HG02571 (cell line): ENCODE data around the gene PREB.

Experiments
- ATAC-seq: cut with Tn5 transposase; IDR thresholded peaks from one replicate; pipeline ENCODE4 v1.9.1; 2021; ENCODE audit warnings: mild to moderate bottlenecking, moderate library complexity; ENCODE audit not compliant: unreplicated experiment

The PREB gene

DNA sequence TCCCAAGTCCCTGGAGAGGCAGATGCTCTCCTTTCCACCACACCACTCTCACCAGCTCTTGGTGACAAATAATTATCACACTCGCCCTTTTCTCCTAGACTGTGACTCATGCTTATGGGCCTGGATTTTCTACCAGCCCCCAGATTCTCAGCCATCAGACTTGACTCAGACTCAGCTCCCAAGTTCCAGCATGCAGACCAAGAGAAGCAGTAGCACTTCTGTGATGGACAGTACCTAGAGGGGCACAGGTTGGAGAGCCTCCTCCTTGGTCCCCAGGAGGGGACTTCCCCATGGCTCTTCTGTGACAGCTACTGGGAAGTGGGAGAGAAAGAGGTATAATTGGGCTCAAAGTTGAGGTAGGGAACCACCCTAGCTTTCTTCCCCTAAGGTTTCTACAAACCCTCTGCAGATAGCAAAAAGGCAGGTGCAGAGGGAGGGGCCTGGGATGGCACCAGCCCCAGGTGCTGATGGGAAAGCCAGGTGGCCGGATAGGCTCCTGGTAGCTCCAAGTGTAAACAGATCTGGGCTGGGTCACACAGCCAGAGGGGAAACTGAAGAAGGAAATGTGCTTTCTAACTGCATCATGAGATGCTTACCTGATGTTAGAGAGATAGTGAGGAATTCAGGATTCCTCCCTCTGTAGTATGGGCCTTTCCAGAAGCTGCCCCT, 18.5 kb upstream of the PREB start:
- ATAC-seq = no peak

DNA sequence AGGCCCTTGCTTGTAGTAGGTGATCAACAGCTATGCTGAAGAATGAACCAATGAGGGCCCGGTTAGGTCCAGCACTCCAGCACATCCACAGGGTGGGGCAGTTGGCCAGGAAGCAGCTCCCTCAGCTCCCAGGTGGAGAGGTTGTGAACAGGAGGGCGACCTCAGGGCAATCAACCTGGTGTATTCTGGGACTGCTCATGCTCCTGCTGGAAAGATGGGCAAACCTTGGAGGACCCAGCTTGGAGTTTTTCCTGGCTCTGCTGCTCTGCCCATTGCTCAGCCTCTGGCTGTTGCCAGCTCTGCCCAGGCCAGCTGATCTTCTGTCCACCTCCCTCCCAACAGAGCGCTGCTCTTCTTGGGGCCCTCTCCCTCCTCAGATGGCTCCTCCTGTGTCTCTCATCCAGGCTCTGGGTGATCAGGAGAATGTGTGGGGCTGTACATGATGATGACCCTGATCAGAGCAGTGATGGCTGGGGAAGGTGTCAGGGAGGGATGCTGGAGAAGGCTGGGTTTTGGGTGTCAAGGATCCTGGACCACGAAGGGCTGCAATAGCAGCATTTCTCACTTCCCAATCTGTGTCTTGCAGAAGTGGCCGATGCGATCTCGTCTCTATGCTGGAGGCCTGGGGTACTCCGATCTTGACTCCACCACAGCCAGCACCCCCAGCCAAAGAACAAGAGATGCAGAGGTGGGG, 17.8 kb upstream of the PREB start:
- ATAC-seq = no peak

DNA sequence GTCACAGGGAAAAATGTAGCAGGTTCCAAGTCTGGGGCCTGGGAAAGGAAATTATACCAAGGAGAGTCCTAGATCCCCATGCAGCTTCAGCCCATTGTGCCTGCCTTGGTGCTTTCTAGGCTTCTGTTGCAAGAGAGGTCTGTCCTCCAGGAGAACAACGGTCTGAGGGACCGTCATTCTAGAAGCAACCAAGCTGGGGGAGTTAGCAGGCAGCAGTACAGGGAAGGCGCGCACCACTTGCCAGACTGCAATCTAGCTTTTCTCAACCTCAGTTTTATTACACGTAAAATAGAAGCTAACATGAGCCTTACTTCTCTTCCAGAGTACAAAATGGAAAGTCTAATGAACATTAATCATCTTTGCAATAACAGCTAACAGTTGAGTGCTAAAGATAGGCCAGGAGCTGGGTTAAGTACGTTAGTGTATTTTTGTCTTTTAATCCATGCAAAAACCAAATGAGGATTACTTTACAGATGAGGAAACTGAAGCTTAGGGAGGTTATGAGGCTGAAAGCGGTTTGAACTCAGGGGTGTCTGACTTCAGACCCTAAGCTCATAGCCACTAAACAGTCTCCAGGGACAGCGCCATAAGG, 16.3 kb upstream of the PREB start:
- no peak for ATAC-seq

DNA sequence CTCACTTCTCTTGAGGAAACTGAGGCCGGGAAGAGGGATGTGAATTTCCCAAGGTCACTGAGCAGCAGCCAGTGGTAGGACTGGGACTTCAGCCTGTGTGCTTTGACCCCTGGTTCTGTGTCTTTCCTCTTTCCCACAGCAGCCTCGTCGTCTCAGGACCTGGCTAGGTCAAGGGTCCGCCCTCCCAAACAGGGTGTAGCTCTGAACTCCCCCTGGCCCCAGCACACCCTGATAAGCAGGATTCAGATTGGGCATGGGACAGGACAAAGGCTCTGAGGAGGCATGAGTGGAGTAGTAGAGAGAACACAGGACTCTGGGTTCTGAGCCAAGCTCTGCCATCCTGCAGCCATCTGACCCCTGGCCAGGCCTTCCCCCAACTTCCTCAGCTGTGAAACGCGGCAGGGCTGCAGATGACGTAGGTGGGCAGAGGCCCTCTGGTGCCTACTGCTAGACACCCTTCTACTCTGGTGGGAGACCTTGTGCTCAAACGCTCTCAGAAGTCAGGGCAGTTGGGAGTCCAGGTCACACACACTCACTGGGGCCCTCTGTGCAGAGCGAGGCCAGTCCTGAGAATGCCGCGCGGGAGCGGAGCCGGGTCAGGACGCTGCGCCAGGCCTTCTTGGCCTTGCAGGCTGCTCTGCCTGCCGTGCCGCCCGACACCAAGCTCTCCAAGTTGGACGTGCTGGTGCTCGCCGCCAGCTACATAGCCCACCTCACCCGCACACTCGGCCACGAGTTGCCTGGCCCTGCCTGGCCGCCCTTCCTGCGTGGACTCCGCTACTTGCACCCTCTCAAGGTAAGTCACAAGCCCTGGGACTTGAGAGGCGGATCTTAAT, 15.4 kb upstream of the PREB start:
- no peak for ATAC-seq

DNA sequence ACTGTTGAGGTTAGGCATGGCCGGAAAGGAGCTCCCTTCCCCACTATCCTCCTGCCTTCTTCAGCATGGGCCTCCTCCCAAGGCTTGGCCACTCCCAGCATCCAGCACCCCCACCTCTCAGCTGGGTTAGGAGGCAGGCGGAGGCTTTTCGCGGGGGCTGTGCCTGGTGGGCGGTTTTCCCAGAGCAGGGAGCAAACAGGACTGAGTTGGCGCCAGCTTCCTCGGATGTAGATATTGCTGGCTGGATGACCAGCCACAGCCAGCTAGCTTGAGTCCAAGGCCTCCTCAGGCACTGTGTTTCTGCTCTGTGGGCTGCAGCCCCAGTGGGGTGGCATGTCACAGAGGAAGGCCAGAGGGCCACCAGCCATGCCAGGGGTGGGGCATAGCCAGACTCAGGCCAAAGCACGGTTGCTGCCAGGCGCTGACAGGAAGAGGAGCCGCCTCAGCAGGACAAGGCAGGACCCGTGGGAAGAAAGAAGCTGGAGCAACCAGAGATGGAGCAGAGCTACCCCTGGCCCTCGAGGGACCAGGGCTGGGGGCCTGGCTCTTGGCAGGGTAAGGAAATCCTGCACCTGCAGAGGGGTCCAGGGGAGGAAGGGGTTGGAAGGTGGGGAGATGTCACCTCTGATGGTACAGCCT, 14.5 kb upstream of the PREB start, which contains the start of gene TCF23:
Gene TCF23 (plus strand): TSS at position 204 of the 639 bp plus-strand sequence. CDS start 130 bp downstream, at position 334.
- no peak for ATAC-seq

DNA sequence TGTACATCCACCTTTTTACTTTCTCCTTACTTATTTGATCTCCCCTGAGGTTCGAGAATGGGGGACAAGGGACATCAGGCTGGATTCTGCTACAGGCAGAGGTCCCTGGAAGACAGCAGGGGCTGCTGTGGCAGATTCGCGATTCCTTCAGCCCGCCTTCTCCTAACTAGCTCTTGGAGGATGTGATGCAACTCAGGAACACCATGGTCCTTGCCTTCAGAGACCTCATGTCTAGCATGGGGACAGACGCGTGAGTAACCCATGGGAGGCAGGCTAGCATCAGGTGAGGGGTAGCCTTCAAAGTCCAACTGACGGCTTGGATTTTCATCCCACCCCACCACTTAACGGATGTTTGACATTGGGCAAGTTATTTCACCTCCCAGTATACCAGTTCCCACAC, 13.5 kb upstream of the PREB start:
- ATAC-seq = no peak

DNA sequence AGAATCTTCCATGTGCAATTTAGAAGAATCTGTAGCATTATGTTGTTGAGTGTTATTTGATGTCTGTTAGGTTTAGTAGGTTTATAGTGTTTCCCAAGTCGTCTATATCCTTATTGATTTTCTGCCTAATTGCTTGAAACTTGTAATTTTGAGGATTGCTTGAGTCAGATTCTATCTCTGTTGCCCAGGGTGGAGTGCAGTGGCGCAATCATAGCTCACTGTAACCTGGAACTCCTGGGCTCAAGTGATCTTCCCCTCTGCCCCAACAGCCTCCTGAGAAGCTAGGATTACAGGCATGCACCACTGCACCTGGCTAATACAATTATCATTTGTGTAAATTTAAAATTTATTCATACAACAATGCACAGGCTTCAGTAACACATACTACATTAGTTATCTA, 11.2 kb upstream of the PREB start:
- ATAC-seq = no peak

DNA sequence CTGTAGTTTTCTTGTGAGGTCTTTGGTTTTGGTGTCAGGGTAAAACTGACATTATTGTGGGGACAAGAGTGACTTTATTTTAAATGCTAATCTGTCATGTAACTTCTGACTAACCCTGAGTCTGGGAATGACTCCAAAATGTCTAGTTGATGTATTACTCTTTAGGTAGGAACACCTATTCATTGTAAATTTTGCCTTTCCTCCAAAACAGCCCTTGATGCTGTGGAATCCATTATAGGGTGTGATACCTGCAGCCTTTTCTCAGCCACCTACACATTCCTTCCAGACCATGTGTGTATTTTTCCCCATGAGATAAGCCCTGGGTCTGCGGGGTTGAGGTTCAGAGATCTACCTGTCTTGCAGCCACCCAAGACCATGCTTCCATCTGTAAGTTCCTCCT, 8.8 kb upstream of the PREB start:
- no peak for ATAC-seq

DNA sequence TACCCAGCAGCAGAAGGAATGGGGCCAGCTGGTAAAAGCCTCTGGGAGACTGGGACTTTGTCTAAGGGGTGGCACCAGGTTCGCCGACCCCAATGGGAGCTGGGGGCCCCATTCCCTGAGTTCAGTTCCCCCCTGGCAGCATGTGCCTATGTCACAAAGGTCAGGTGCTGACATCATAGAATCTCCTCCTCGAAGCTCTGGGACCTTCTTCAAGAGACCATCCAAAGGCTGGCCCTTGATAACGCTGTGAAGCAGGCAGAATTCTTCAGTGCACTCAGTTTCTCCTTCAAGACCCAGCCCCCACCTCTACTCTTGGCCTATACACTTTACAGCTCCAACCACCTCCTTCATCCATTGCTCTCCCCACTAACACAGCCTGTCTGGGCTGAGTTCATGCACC, 4.9 kb upstream of the PREB start, which contains the start of gene PRR30:
Gene PRR30 (minus strand): TSS at position 101 of the 400 bp plus-strand sequence. CDS start 1,081 bp downstream, outside the sequence.
- ATAC-seq = no peak

DNA sequence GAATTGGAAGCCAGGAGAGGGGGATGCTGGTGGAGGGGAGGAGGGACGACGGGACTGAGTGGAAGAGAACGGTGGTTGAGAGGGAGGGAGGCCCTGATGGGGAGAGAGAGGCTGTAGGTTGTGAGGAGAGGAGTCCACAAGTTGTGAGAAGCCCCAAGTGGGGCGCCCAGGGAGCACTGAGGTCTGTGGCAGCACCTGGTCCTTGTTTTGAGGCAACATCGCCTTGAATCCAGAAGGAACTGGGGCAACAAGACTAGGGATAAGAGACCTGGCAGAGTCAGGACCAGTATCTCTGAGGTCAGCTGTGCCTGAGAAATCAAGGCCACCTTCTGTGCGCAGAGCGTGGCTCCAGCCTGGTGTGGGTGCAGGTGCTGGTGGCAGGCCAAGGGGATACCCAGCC, 3.7 kb upstream of the PREB start:
- no peak for ATAC-seq

DNA sequence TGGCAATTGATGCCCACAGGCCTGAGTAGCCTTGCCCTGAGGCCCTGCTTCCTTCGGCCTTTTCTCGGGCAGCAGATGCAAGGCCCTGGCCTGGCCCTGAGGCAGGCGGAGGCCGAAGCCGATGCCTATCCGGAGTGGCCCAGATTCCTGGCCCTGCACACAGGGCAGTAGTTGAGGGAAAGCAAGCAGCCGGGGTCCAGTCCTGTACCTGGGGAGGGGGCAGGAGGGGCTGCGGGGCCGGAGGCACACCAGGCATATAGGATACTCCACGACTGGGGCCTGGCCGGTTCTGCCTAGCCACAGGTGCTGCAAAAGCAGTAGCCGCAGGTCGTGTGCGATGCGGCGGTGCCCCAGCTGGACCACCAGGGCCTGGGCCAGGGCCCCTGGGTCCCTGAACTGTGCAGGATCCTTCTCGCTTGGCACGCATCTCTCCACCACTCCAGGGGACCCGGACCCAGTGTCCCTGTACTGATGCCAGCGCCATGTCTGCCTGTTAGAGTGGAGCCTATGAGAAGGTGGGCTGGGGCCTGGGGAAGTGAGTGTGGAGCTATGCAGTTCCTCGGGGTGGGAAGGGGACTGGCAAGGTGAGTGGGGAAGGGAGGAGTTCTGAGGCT, 3.0 kb upstream of the PREB start:
- ATAC-seq = no peak

DNA sequence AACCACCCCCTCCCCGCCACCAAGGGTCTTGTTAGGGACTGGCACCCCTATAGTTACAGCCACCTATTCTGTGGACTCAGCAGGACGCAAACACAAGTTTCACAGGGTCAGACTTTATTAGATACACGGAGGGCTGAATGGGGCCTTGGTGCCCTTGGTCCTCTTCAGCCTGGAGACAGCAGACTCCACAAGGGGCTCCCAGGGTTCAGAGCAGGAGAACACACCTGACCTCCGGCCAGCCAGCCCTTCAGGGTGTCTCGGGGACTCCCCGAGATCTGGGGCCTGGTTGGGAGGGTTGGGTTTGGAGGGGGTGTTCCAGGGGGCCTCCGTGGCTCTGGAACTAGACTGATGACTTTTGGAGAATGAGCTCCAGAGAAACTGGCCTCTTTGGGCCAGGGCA, 2.3 kb upstream of the PREB start:
- no peak for ATAC-seq

DNA sequence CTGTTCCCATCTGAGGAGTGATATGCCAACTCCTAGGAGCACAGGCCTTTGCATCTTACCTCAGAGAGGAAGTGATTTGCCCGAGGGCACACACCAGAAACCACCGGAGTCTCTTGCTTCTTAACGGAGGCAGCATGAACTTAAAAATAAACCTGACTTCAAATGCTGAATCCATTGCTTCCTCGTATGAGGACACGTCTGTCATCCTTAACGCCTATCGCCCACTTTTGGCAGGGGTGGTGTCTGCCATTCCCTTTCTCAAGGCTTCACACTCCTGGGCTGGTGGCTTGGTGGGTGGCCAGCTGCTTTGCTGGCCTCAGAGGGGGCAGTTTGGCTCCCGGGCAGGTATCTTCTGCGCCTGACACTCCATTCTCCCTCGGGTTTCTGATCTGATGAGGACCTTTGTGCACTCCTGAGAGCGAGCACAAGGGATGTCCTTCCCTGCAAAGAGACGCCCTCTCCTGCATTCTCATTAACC, 1.1 kb upstream of the PREB start:
- no peak for ATAC-seq

DNA sequence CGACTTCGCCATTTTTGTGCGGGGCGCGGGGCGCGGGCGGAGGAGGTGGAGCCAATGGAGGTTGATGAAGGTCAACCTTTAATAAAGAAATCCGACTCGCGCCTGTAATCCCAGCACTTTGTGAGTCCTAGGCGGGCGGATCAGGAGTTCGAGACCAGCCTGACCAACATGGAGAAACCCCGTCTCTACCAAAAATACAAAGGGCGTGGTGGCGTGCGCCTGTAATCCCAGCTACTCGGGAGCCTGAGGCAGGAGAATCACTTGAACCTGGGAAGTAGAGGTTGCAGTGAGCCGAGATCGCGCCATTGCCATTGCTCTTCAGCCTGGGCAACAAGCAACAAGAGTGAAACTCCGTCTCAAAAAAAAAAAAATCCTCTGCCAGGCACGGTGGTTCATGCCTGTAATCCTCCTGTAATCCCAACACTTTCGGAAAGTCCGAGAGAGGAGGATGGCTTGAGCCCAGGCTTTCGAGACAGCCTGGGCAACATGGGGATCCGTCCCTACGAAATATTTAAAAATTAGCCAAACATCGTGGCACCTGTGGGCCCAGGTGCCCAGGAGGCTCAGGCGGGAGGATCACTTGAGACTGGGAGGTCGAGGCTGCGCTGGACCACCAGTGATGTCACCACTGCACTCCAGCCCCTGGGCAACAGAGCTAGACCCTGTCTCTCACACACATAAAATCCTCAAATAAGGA, 493 bp upstream of the PREB start:
- ATAC-seq = no peak

DNA sequence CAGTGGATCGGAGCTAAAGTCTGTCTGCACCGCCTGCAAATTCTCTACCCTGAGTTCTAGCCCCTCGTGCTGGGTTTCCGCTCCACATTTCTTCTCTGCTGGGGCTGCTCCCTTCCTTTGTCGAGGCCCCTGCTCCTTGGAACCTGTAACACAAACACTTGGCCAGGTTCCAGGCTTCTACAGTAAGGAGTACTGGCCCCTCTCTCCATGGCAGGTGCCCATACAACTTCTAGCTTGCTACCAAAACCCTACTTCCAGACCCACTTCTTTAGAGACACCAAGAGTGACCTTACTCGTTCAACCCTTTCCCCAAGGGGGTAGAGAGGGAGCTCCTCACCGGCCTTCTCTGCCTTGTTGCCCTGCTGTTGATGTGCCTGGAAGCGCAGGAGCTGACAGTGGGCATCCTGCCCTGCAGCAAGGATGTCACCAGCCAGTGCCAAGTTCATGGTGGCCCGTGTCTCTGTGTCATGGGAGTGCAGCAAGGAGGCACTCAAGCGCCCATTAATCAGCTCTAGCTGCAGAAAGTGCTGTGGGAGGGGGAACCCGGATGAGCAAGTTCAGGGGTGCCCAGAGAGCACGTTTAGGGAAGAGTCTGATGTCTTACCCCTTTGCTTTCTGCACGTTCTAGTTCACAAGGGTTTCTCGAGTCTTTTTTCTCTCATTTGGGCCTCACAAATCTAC, 1.1 kb downstream of the PREB start:
- no peak for ATAC-seq

DNA sequence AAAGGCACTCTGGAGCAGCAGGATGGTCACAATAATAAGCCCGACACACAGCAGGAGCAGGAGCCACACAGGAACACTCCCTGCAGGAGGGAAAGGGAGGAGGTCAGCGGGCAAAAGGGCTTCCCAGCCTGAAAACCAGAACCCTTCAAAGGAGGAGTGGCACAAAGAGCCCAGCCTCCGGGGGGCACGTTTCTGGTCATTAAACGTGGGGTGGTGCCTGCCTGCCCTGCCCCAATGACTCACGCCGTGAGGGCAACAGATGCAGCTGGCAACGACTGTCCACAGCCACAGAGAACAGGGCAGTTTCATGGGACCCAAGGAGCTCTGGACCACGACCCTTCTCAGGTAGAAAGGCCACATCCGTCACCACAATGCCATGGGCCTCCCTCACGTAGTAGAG, 3.0 kb downstream of the PREB start:
- no peak for ATAC-seq

DNA sequence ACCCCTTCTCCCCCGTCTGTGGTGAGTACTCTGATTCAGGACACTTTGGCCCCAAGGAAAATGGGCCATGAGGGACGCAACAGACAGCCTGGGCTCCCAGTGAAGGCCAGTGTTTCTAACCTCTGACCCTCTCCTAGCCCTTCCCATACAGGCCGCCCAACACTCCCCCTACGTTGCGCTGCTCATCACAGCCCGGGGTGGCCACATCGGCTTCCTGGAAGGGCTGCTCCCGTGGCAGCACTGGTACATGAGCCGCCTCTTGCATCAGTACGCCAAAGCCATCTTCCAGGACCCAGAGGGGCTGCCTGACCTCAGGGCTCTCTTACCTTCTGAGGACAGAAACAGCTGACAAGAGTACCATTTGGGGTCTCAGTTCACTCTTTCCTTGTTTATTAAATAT, 4.0 kb downstream of the PREB start:
- ATAC-seq = no peak

DNA sequence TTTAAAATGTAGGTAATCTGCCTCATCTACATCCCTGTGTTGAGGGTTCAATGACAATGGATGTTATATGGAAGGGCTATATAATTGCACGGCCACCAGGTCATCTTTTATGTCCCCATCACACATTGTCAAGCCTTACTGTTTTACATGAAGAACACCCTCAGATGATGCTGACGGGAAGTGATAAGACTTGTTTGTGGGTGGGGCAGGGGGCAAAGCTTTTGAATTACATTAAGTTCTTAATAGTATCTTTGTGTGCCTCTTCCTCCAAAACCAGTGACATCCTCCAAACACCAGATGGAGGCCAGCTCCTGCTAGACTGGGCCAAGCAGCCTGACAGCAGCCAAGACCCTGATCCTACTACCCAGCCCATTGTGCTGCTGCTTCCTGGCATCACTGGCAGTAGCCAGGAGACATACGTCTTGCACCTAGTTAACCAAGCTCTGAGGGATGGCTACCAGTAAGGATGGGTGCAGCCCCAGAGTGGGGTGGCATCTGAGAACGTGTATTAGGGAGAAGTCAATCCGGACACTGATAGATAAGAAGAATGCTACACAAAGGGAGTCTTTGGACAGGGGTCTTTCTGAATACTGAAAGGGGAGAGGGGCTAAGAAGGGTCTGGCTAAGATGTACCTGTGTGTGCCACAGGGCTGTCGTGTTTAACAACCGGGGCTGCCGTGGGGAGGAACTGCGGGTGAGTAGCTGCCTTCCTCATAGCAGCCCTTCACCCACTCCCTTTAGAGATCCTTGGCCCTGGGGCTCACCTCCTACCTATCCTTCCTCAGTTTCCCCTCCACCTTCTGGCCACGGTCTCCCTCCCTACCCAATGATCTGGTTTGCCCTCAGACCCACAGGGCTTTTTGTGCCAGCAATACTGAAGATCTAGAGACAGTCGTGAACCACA, 5.5 kb downstream of the PREB start:
- ATAC-seq = no peak
